Smooth muscle cell (in vitro differentiated cells): ENCODE results near the gene FBXL4. TPM values are rescaled to one million over a fixed set of nuclear protein-coding genes. Genes with fewer than 3 reads are reported as not detected.

Source experiments
- DNase-seq: peaks from one replicate; lab custom pipeline; 2025; ENCODE audit not compliant: unreplicated experiment; lab: John Stamatoyannopoulos, UW
- H2AFZ ChIP-seq: fragments of 200-600 bp; sonication (generic); 2 replicates; pipeline ENCODE4 v1.6.0; 2016; ENCODE audit warnings: antibody characterized with exemption, low read depth, mild to moderate bottlenecking
- H3F3A ChIP-seq: fragments of 200-600 bp; sonication (generic); 2 replicates; pipeline ENCODE4 v1.6.0; 2017; ENCODE audit warnings: antibody characterized with exemption, low read depth
- H3K27ac ChIP-seq: fragments of 200-600 bp; sonication (generic); 2 replicates; pipeline ENCODE4 v1.5.1; 2016; ENCODE audit warnings: low read depth, mild to moderate bottlenecking
- H3K27me3 ChIP-seq: fragments of 200-600 bp; sonication (generic); 2 replicates; pipeline ENCODE4 v1.6.1; 2016; ENCODE audit warnings: low read depth, mild to moderate bottlenecking
- H3K36me3 ChIP-seq: fragments of 200-600 bp; sonication (generic); 2 replicates; pipeline ENCODE4 v1.5.1; 2016; ENCODE audit warnings: low read depth
- H3K4me1 ChIP-seq: fragments of 200-600 bp; sonication (generic); 2 replicates; pipeline ENCODE4 v1.5.1; 2016; ENCODE audit warnings: low read depth
- H3K4me2 ChIP-seq: fragments of 200-600 bp; sonication (generic); 2 replicates; pipeline ENCODE4 v1.6.0; 2016; ENCODE audit warnings: mild to moderate bottlenecking
- H3K4me3 ChIP-seq: fragments of 200-600 bp; sonication (generic); 2 replicates; pipeline ENCODE4 v1.5.1; 2016; ENCODE audit warnings: mild to moderate bottlenecking
- H3K79me2 ChIP-seq: fragments of 200-600 bp; sonication (generic); 2 replicates; pipeline ENCODE4 v1.6.0; 2016; ENCODE audit warnings: low read depth, mild to moderate bottlenecking
- H3K9ac ChIP-seq: fragments of 200-600 bp; sonication (generic); 2 replicates; pipeline ENCODE4 v1.6.0; 2016; ENCODE audit warnings: low read depth
- H3K9me3 ChIP-seq: fragments of 200-600 bp; sonication (generic); replicated peaks from 2 replicates; pipeline ENCODE4 v1.5.1; 2016; ENCODE audit warnings: low read depth
- H4K20me1 ChIP-seq: fragments of 200-600 bp; sonication (generic); 2 replicates; pipeline ENCODE4 v1.6.0; 2016; ENCODE audit warnings: low read depth
- WGBS: methylation state at CpG from one replicate; pipeline ENCODE4 v1.1.7; 2016; ENCODE audit warnings: low lambda C conversion rate; 5-methylcytosine and 5-hydroxymethylcytosine counted together
- polyA plus RNA-seq: library from polyadenylated mRNA; unstranded; fragments of >200 nt; fragmentation: Nextera tagmentation; extraction: Ambion mirVana; gene quantifications from 2 replicates; pipeline ENCODE4 v1.2.1, GENCODE V29; 2016
- total RNA-seq: library from RNA; depleted of rRNA; stranded (reverse); fragments of >200 nt; gene quantifications from 2 replicates; pipeline ENCODE4 v1.2.3, GENCODE V29; 2014
- TF ChIP-seq, protein P1 (sequence below): fragments of 200-600 bp; sonication (generic); IDR thresholded peaks from 2 replicates; pipeline ENCODE4 v1.5.1; 2017; ENCODE audit warnings: borderline replicate concordance, mild to moderate bottlenecking, antibody characterized with exemption; ENCODE audit not compliant: insufficient read depth, poor library complexity, severe bottlenecking

Gene FBXL4
- total RNA-seq, result 18.8 and 23.0 TPM in 2 replicates
- polyA plus RNA-seq, result 7.3 and 7.7 TPM in 2 replicates

DNA sequence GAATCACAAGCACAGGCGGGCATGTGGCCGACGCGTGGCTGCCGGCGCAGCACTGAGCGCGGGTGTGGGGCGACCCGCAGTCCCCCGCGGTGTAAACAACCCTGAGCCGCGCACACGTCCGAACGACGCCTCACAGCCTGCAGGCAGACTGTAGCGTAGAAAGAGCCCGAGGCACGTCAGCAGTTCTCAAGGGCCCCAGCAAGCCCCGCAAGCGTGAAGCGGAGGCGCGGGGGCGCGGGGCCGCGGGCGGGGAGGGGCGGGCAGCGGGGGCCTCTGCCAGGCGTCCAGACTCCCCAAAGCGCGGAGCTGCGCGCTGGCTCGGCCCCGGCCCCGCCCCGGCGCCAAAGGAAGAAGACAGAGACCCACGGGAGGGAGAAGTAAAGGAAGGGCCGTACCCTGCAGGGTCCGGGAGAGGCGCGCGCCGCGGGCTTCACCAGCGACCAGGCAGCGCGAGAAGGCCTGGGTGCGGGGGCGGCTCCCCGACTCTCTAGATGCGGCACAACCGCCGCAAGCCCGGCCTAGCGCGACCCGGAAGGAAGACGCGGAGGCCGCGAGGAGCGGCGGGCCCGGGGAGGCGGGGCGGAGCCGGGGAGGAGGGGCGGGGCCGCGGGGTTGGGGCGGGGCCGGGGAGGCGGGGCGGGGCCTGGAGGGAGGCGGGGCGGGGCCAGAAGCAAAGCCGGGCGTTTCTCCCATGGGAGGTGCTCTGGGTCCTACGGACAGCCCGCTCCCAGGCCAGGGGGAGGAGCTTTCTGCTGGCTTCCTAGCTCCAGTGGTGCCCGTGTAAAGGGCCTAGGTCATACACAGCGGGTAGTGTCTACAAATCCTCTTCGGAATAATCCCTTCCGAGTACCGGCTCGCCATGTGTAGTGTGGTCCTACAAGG, at the start of gene FBXL4:
FBXL4 (minus strand) TSS at position 536 of the 882 bp plus-strand sequence. CDS start 20,958 bp downstream, outside the sequence.
- Histone ChIP-seq H3K4me3 (peak within 1 kb of the TSS; percentile 88), H3K9ac (peak within 1 kb of the TSS; percentile 87), H3K4me2 (peak within 1 kb of the TSS; percentile 96), H3K36me3 (no peaks in the 10 kb centered on the region), H3K27ac (peak within 1 kb of the TSS; percentile 70), H3F3A (no peaks in the 10 kb centered on the region), H2AFZ (peak within 1 kb of the TSS; percentile 95), H3K9me3 (no peaks in the 10 kb centered on the region), H3K27me3 (no peaks in the 10 kb centered on the region), H4K20me1 (peaks cover 16% of the 10 kb centered on the region), H3K79me2 (peaks cover 45% of the 10 kb centered on the region), H3K4me1 (peaks cover 17% of the 10 kb centered on the region)
- WGBS, result 2% methylated on average over 62 of the region's 93 CpGs
- DNase-seq, result peak; percentile 89
- TF ChIP-seq, protein P1, sequence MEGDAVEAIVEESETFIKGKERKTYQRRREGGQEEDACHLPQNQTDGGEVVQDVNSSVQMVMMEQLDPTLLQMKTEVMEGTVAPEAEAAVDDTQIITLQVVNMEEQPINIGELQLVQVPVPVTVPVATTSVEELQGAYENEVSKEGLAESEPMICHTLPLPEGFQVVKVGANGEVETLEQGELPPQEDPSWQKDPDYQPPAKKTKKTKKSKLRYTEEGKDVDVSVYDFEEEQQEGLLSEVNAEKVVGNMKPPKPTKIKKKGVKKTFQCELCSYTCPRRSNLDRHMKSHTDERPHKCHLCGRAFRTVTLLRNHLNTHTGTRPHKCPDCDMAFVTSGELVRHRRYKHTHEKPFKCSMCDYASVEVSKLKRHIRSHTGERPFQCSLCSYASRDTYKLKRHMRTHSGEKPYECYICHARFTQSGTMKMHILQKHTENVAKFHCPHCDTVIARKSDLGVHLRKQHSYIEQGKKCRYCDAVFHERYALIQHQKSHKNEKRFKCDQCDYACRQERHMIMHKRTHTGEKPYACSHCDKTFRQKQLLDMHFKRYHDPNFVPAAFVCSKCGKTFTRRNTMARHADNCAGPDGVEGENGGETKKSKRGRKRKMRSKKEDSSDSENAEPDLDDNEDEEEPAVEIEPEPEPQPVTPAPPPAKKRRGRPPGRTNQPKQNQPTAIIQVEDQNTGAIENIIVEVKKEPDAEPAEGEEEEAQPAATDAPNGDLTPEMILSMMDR, result no peak

DNA sequence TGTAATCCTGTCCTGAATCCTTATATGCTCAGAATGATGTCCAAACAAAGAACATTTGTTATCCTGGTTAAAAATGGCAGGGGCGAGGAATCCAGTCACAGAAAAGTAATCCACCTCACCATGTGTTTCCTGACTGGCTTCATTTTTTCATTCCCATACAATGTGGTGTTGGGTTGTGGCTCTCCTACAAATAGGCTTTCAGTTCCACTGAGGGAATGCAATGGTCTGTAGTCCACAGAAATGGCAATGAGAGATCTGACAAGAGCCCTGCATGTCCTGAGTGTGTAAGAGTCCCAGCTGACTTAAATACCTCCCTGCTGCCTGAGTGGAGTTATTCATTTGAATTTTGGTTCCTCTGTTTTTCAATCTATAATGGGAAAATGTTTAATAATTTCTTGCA, 47.4 kb upstream of the FBXL4 start:
- no peak overlapping the region for H3K4me2 ChIP-seq
- H3K4me1 ChIP-seq, result no peaks in the 10 kb centered on the region
- H4K20me1 ChIP-seq, result no peaks in the 10 kb centered on the region
- H3K9me3 ChIP-seq, result no peaks in the 10 kb centered on the region
- no peaks in the 10 kb centered on the region for H3F3A ChIP-seq
- DNase-seq, result no peak
- no peak overlapping the region for H3K9ac ChIP-seq
- no peaks in the 10 kb centered on the region for H3K36me3 ChIP-seq
- no peak overlapping the region for H2AFZ ChIP-seq
- no peaks in the 10 kb centered on the region for H3K79me2 ChIP-seq
- TF ChIP-seq, protein P1, result no peak
- no peak overlapping the region for H3K4me3 ChIP-seq
- no peak overlapping the region for H3K27ac ChIP-seq
- H3K27me3 ChIP-seq, result no peaks in the 10 kb centered on the region
- 81% methylated on average over 1 of the region's 1 CpG for WGBS

DNA sequence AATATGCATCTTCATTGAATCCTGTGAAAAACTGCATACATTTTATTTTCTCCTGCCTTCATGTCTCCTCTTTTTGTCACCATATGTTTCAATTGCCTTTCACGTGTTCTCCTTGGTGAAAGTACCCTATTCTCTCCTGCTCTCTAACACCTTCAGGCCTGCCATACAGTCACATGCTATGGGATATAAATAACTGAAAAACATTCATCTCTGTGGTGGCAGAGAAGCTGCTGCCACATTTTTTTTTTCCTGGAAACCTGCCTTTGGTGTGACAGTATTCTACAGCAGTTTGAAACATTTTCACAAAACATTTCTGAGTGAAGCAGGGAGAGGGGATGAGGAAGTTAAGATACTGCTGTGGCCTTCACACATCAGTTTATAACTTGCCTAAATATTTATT, 44.8 kb upstream of the FBXL4 start:
- H3K27ac ChIP-seq, result no peak overlapping the region
- no peaks in the 10 kb centered on the region for H3K4me1 ChIP-seq
- no peaks in the 10 kb centered on the region for H3K27me3 ChIP-seq
- no peak overlapping the region for H2AFZ ChIP-seq
- no peak overlapping the region for H3K4me2 ChIP-seq
- no peaks in the 10 kb centered on the region for H3K9me3 ChIP-seq
- H3K36me3 ChIP-seq, result no peaks in the 10 kb centered on the region
- H3K9ac ChIP-seq, result no peak overlapping the region
- H3F3A ChIP-seq, result no peaks in the 10 kb centered on the region
- 70% methylated on average over 1 of the region's 1 CpG for WGBS
- no peaks in the 10 kb centered on the region for H4K20me1 ChIP-seq
- TF ChIP-seq, protein P1, result no peak
- no peaks in the 10 kb centered on the region for H3K79me2 ChIP-seq
- no peak overlapping the region for H3K4me3 ChIP-seq
- no peak for DNase-seq
